Astrocyte (in vitro differentiated cells and primary cell): ENCODE data around the gene CRB2.

Experiments used
- EZH2 ChIP-seq: IDR thresholded peaks from 2 replicates; pipeline ENCODE4 v1.6.1; 2012; ENCODE audit warnings: mild to moderate bottlenecking, low read length, inconsistent platforms; ENCODE audit not compliant: insufficient read depth
- TF ChIP-seq, protein P1 (sequence below): IDR thresholded peaks from 2 replicates; pipeline ENCODE4 v1.5.1; 2011; ENCODE audit warnings: low read depth, mild to moderate bottlenecking, inconsistent platforms, low read length, moderate library complexity; ENCODE audit not compliant: insufficient read depth

DNA sequence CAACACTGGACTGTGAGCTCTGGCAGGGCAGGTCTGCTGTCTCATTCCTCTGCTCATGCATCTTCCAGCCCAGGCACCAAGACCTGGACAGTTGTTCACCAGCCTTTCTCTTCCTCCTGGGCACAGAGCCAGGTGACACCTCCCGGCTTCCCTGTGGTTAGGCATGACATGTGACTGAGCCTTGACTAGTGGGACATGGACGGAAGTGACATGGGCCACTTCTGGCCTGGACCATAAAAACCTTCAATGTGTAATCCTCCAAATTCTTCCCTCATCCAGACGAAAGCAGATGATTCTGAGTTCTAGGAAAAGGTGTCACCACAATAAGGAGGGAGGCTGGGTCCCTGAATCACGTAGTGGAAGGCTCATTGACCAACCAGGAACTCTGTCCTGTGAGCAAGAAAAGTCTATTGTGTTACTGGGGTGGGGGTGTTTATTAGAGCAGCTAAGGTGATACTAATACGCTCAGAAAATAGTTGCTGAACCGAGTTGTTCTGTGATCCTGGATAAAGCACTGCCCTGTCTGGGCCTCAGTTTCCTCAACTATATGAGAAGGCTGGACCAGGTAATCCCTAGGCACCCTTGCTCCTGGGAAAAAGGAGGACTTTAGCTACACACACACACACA, 26.6 kb upstream of the CRB2 start:
- TF ChIP-seq EZH2: no peak
- TF ChIP-seq, protein P1, sequence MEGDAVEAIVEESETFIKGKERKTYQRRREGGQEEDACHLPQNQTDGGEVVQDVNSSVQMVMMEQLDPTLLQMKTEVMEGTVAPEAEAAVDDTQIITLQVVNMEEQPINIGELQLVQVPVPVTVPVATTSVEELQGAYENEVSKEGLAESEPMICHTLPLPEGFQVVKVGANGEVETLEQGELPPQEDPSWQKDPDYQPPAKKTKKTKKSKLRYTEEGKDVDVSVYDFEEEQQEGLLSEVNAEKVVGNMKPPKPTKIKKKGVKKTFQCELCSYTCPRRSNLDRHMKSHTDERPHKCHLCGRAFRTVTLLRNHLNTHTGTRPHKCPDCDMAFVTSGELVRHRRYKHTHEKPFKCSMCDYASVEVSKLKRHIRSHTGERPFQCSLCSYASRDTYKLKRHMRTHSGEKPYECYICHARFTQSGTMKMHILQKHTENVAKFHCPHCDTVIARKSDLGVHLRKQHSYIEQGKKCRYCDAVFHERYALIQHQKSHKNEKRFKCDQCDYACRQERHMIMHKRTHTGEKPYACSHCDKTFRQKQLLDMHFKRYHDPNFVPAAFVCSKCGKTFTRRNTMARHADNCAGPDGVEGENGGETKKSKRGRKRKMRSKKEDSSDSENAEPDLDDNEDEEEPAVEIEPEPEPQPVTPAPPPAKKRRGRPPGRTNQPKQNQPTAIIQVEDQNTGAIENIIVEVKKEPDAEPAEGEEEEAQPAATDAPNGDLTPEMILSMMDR: no peak
